Right lobe of liver (tissue), 6 donors: ENCODE results near the gene FEZF2. TPM values are rescaled to one million over a fixed set of nuclear protein-coding genes. Genes with fewer than 3 reads are reported as not detected.

Source experiments
- ATAC-seq, 4 donors: fragments of 200-7000 bp; cut with Tn5 transposase; one replicate each; pipeline ENCODE4 v1.9.1; 2020; ENCODE audit warnings: mild to moderate bottlenecking in 4 of 4, moderate library complexity in 4 of 4
- DNase-seq, 3 donors: peaks; one replicate each; pipeline ENCODE4 v3.0.0-alpha.2; 2020
- H3K27ac ChIP-seq, 3 donors: fragments of 200-600 bp; one replicate each; pipeline ENCODE4 v1.8.0; 2022
- H3K27me3 ChIP-seq, 2 donors: fragments of 200-600 bp; one replicate each; pipeline ENCODE4 v1.8.0; 2022
- H3K36me3 ChIP-seq, 4 donors: fragments of 200-600 bp; sonication (generic) in 1 of 4; one replicate each; pipeline versions ENCODE4 v1.5.1 to v1.8.0; 2017 to 2022; ENCODE audit warnings: control low read depth in 1 of 4
- H3K4me1 ChIP-seq, 4 donors: fragments of 200-600 bp; sonication (generic) in 1 of 4; one replicate each; pipeline versions ENCODE4 v1.5.1 to v1.8.0; 2017 to 2022; ENCODE audit warnings: control low read depth in 1 of 4
- H3K4me3 ChIP-seq, 3 donors: fragments of 200-600 bp; one replicate each; pipeline ENCODE4 v1.8.0; 2022
- H3K9me3 ChIP-seq, 4 donors: fragments of 200-600 bp; sonication (generic) in 1 of 4; one replicate each; pipeline versions ENCODE4 v1.5.1 to v1.8.0; 2017 to 2022; ENCODE audit warnings: control low read depth in 1 of 4
- POLR2A ChIP-seq: fragments of 450-650 bp; IDR thresholded peaks from one replicate; pipeline ENCODE4 v1.6.1; 2017; ENCODE audit warnings: antibody characterized with exemption, mild to moderate bottlenecking
- WGBS: methylation state at CpG from one replicate; pipeline ENCODE4 v1.1.6; 2018; ENCODE audit warnings: low coverage, low lambda C conversion rate; ENCODE audit not compliant: insufficient coverage; ENCODE audit errors: missing lambda C conversion rate; 5-methylcytosine and 5-hydroxymethylcytosine counted together
- intact Hi-C, 2 donors: fragments of 100-400 bp; cut with DNase I; formaldehyde crosslinking; loops; one replicate each; pipeline versions ENCODE4 v1.11.2 to v1.14.1; 2022
- total RNA-seq, 6 experiments: library from RNA; depleted of rRNA in 2 of 6; stranded (reverse); fragments of >200 nt in 2 of 6; fragmentation: NEBNext Ultra II Directional in 3 of 6; extraction: Animal tissue kit (Norgen Biotek cat#: 25700) in 3 of 6; gene quantifications; one replicate each; pipeline versions ENCODE4 v1.1.0 to v1.2.4, GENCODE V29; 2016 to 2023
- TF ChIP-seq, protein P1 (sequence below), 4 donors: fragments of 200-600 bp in 3 of 4; fragments of 450-650 bp in 1 of 4; IDR thresholded peaks; one replicate each; pipeline versions ENCODE4 v1.5.1 to v1.8.0; 2016 to 2022; ENCODE audit warnings: antibody characterized with exemption in 4 of 4, mild to moderate bottlenecking in 2 of 4
- donor health status: DM: no; HTN: yes; CAD: no.
- donor health status: DM: no; HTN: no; CAD: no.
- donor health status: DM: no; HTN: no; CAD: no.
- donor health status: DM: no; HTN: yes; CAD: no.
- donor health status: DM: no; HTN: yes; CAD: no.

Gene FEZF2
- total RNA-seq, 6 experiments from 2014 or later = not detected

- no peak for DNase-seq
- ATAC-seq = no peak
- Histone ChIP-seq H3K27me3 (no peaks in the 10 kb centered on the region), H3K27ac (no peak overlapping the region), H3K4me3 (no peak overlapping the region), H3K36me3 (no peaks in the 10 kb centered on the region), H3K4me1 (no peaks in the 10 kb centered on the region), H3K9me3 (no peaks in the 10 kb centered on the region)
- TF ChIP-seq, protein P1, sequence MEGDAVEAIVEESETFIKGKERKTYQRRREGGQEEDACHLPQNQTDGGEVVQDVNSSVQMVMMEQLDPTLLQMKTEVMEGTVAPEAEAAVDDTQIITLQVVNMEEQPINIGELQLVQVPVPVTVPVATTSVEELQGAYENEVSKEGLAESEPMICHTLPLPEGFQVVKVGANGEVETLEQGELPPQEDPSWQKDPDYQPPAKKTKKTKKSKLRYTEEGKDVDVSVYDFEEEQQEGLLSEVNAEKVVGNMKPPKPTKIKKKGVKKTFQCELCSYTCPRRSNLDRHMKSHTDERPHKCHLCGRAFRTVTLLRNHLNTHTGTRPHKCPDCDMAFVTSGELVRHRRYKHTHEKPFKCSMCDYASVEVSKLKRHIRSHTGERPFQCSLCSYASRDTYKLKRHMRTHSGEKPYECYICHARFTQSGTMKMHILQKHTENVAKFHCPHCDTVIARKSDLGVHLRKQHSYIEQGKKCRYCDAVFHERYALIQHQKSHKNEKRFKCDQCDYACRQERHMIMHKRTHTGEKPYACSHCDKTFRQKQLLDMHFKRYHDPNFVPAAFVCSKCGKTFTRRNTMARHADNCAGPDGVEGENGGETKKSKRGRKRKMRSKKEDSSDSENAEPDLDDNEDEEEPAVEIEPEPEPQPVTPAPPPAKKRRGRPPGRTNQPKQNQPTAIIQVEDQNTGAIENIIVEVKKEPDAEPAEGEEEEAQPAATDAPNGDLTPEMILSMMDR (IDR thresholded peaks at IDR 0.05) = no peak
- no peak for TF ChIP-seq POLR2A
- WGBS = 63% methylated on average over 3 of the region's 3 CpGs
- intact Hi-C loops = no loop called here
Observed at GRCh38 chr3:62361261-62361660, 12.1 kb downstream of the FEZF2 start.

DNA sequence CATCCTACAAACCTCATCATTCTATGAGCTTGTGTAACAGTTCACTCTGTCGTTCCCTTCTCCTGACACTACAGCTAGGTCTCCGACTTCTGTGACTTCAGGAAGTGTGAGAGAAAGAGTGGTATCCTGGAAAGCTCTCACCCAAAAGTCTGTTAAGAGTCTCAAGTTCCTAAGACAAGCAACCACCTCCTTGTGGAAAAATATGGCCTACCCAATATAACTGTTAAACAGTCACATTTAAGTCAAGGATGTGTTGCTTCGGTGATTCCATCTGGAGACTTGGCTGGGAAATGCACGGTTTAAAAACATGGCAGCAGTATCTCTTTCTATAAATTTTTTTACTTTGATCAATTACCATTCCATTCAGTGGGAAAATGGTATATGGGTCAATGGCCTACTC is 13.8 kb downstream of the FEZF2 start:
- ATAC-seq = no peak
- WGBS = 78% methylated on average over 4 of the region's 4 CpGs
- H3K9me3 ChIP-seq = no peaks in the 10 kb centered on the region
- DNase-seq = no peak
- H3K27ac ChIP-seq = no peak overlapping the region
- TF ChIP-seq, protein P1 (IDR thresholded peaks at IDR 0.05) = no peak
- TF ChIP-seq POLR2A = no peak
- H3K4me1 ChIP-seq = no peaks in the 10 kb centered on the region
- intact Hi-C loops = no loop called here
- H3K4me3 ChIP-seq = no peak overlapping the region
- no peaks in the 10 kb centered on the region for H3K27me3 ChIP-seq
- H3K36me3 ChIP-seq = no peaks in the 10 kb centered on the region

- TF ChIP-seq, protein P1 (IDR thresholded peaks at IDR 0.05) = no peak
- TF ChIP-seq POLR2A = no peak
Observed at GRCh38 chr3:62356356-62356755, 17.0 kb downstream of the FEZF2 start.

DNA sequence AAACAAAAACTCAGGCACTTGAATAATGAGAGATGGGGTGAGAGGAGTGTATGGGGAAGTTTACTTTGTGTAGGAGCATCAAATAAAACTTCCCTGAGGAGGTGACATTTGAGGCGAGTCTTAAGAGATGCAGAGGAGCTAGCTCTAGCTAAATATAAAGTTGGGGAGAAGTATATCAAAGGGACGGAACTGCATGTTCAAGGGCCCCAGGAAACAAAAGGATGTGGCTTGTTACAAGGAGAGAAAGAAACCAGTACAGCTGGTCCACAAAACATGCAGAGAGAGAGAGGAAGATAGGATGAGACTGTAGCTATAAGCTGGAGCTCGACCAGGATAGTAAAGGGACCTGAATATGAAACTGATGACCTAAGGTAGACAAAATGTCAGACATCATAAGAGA is 17.6 kb downstream of the FEZF2 start:
- Histone ChIP-seq H3K36me3 (no peaks in the 10 kb centered on the region), H3K4me1 (no peaks in the 10 kb centered on the region), H3K27ac (no peak overlapping the region), H3K27me3 (no peaks in the 10 kb centered on the region), H3K4me3 (no peak overlapping the region), H3K9me3 (no peaks in the 10 kb centered on the region)
- no peak for TF ChIP-seq POLR2A
- TF ChIP-seq, protein P1 (IDR thresholded peaks at IDR 0.05) = no peak
- WGBS = 48% methylated on average over 3 of the region's 3 CpGs
- ATAC-seq (no peak), DNase-seq (no peak)
- intact Hi-C loops = no loop called here

More at GRCh38 chr3:62356356-62356755, 17.0 kb downstream of the FEZF2 start:
- Histone ChIP-seq H3K4me1 (no peaks in the 10 kb centered on the region), H3K36me3 (no peaks in the 10 kb centered on the region), H3K27ac (no peak overlapping the region), H3K4me3 (no peak overlapping the region), H3K27me3 (no peaks in the 10 kb centered on the region), H3K9me3 (no peaks in the 10 kb centered on the region)
- DNase-seq (no peak), ATAC-seq (no peak)
- intact Hi-C loops = no loop called here

GRCh38 chr3:62343755-62344154 is 29.6 kb downstream of the FEZF2 start:
- Histone ChIP-seq H3K27ac (no peak overlapping the region), H3K9me3 (no peaks in the 10 kb centered on the region), H3K4me3 (no peak overlapping the region), H3K4me1 (no peaks in the 10 kb centered on the region), H3K27me3 (no peaks in the 10 kb centered on the region), H3K36me3 (no peaks in the 10 kb centered on the region)
- DNase-seq (no peak), ATAC-seq (no peak)
- intact Hi-C loops = loop anchor here in 1 of 2 donors (10.0 kb wide), 1 partner anchor 211 kb away; no protein-coding TSS in a partner anchor
- 54% methylated on average over 2 of the region's 2 CpGs for WGBS
- no peak for TF ChIP-seq POLR2A
- TF ChIP-seq, protein P1 (IDR thresholded peaks at IDR 0.05) = no peak
